Measurements from ENCODE around the gene CACNA1S. TPM values are rescaled to one million over a fixed set of nuclear protein-coding genes. Genes with fewer than 3 reads are reported as not detected.

The CACNA1S gene
- total and polyA plus RNA-seq, 8 donors: under 0.01 to 0.18 TPM; not detected in 6

GRCh38 chr1:201105688-201106087 is 6.5 kb downstream of the CACNA1S start:
- Histone ChIP-seq H3K4me3 (no peak overlapping the region), H3K4me1 (no peaks in the 10 kb centered on the region), H3K36me3 (no peaks in the 10 kb centered on the region), H3K27ac (no peak overlapping the region), H3K9me3 (no peaks in the 10 kb centered on the region), H3K27me3 (no peaks in the 10 kb centered on the region)
- TF ChIP-seq POLR2AphosphoS5 (IDR thresholded peaks at IDR 0.05) (no peak), EP300 (IDR thresholded peaks at IDR 0.05) (no peak), CTCF (IDR thresholded peaks at IDR 0.05) (no peak)
- intact Hi-C loops (cut with DNase I; ENCODE audit: low total_unique reads): no loop called here
- WGBS, 5 donors: 69 to 83% (median 77%) methylated on average over 4 to 5 of the region's 5 CpGs
- no peak for DNase-seq

- TF ChIP-seq POLR2AphosphoS5 (IDR thresholded peaks at IDR 0.05): no peak
- TF ChIP-seq POLR2A (IDR thresholded peaks at IDR 0.05): no peak
- no peak for TF ChIP-seq EP300 (IDR thresholded peaks at IDR 0.05)
- TF ChIP-seq CTCF (IDR thresholded peaks at IDR 0.05): no peak
- no peaks in the 10 kb centered on the region for H3K36me3 ChIP-seq
- WGBS, 5 donors: 29 to 82% (median 55%) methylated on average over 1 of the region's 1 CpG
- no peak for DNase-seq
- no peaks in the 10 kb centered on the region for H3K27me3 ChIP-seq
- no peak overlapping the region for H3K27ac ChIP-seq
- no peak overlapping the region for H3K4me3 ChIP-seq
- no peaks in the 10 kb centered on the region for H3K9me3 ChIP-seq
- H3K4me1 ChIP-seq: no peaks in the 10 kb centered on the region
- intact Hi-C loops (cut with DNase I; ENCODE audit: low total_unique reads): no loop called here
These were observed 8.1 kb downstream of the CACNA1S start for GRCh38 chr1:201104141-201104540.

DNA sequence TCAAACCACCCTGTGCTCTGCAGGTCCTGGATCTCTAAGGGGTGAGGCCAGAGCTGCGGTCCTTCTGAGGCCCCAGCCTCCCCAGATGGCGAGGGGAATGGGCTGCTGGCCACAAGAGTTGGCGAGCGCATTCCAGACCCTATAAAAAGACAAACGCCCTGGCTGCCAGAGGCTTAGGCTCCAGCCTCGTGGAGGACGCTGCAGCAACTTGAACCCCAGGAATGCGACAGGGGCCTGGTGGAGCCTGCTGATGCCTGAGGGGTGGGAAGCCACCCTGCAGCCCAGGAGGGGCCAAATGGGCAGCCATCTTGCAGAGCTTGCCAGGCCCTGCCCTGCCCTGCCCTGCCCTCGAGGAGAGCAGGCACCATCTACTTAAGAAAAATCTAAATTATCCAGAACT is 8.6 kb downstream of the CACNA1S start:
- peaks cover 0 to 2% (median 0%) of the 10 kb centered on the region in 3 donors for H3K27me3 ChIP-seq
- intact Hi-C loops (cut with DNase I; ENCODE audit: low total_unique reads): no loop called here
- no peak for DNase-seq
- no peaks in the 10 kb centered on the region for H3K36me3 ChIP-seq
- H3K27ac ChIP-seq: no peak overlapping the region
- no peak overlapping the region for H3K4me3 ChIP-seq
- WGBS, 5 donors: 65 to 81% (median 76%) methylated on average over 9 of the region's 9 CpGs
- TF ChIP-seq CTCF (IDR thresholded peaks at IDR 0.05) (no peak), POLR2A (IDR thresholded peaks at IDR 0.05) (no peak)
- H3K4me1 ChIP-seq: no peaks in the 10 kb centered on the region
- H3K9me3 ChIP-seq: no peaks in the 10 kb centered on the region

GRCh38 chr1:201100169-201100930 is 11.9 kb downstream of the CACNA1S start:
- TF ChIP-seq CTCF (IDR thresholded peaks at IDR 0.05): no peak
- TF ChIP-seq POLR2AphosphoS5 (IDR thresholded peaks at IDR 0.05): no peak
- TF ChIP-seq EP300 (IDR thresholded peaks at IDR 0.05): no peak
- no peak for TF ChIP-seq POLR2A (IDR thresholded peaks at IDR 0.05)
- WGBS, 5 donors: 90% methylated on average over 12 of the region's 12 CpGs
- no peaks in the 10 kb centered on the region for H3K9me3 ChIP-seq
- intact Hi-C loops (cut with DNase I; ENCODE audit: low total_unique reads): no loop called here
- no peak for DNase-seq
- H3K4me1 ChIP-seq: no peaks in the 10 kb centered on the region
- peaks cover 0 to 6% (median 0%) of the 10 kb centered on the region in 3 donors for H3K27me3 ChIP-seq
- H3K36me3 ChIP-seq: no peaks in the 10 kb centered on the region
- H3K4me3 ChIP-seq: no peak overlapping the region
- no peak overlapping the region for H3K27ac ChIP-seq
